Neural progenitor cell (in vitro differentiated cells): Measurements from ENCODE around the gene ATP10A. TPM values are rescaled to one million over a fixed set of nuclear protein-coding genes. Genes with fewer than 3 reads are reported as not detected.

ENCODE experiments used
- DNase-seq: peaks from one replicate; pipeline ENCODE4 v3.0.0-alpha.2; 2016; ENCODE audit warnings: low spot score
- H2AFZ ChIP-seq: fragments of 200-600 bp; sonication (generic); replicated peaks from 2 replicates; pipeline ENCODE4 v1.6.1; 2016; ENCODE audit warnings: antibody characterized with exemption
- H3F3A ChIP-seq: fragments of 200-600 bp; sonication (generic); 2 replicates; pipeline ENCODE4 v1.6.1; 2016; ENCODE audit warnings: antibody characterized with exemption, low read depth
- H3K27ac ChIP-seq: fragments of 200-600 bp; sonication (generic); 2 replicates; pipeline ENCODE4 v1.5.1; 2016; ENCODE audit warnings: mild to moderate bottlenecking
- H3K27me3 ChIP-seq: fragments of 200-600 bp; sonication (generic); 2 replicates; pipeline ENCODE4 v1.6.1; 2016; ENCODE audit warnings: mild to moderate bottlenecking, moderate library complexity
- H3K36me3 ChIP-seq: fragments of 200-600 bp; sonication (generic); 2 replicates; pipeline ENCODE4 v1.5.1; 2016
- H3K4me1 ChIP-seq: fragments of 200-600 bp; sonication (generic); 2 replicates; pipeline ENCODE4 v1.6.1; 2016; ENCODE audit warnings: mixed run types
- H3K4me2 ChIP-seq: fragments of 200-600 bp; sonication (generic); 2 replicates; pipeline ENCODE4 v1.6.1; 2016
- H3K4me3 ChIP-seq: fragments of 200-600 bp; sonication (generic); 2 replicates; pipeline ENCODE4 v1.5.1; 2016
- H3K79me2 ChIP-seq: fragments of 200-600 bp; sonication (generic); 2 replicates; pipeline ENCODE4 v1.6.1; 2016; ENCODE audit warnings: low read depth
- H3K9ac ChIP-seq: fragments of 200-600 bp; sonication (generic); 2 replicates; pipeline ENCODE4 v1.6.1; 2016
- H3K9me3 ChIP-seq: fragments of 200-600 bp; sonication (generic); 2 replicates; pipeline ENCODE4 v1.5.1; 2016; ENCODE audit warnings: low read depth
- H4K20me1 ChIP-seq: fragments of 200-600 bp; sonication (generic); 2 replicates; pipeline ENCODE4 v1.6.1; 2016; ENCODE audit warnings: low read depth
- H3K27ac Mint-ChIP-seq: 3 replicates; pipeline ENCODE4 v1.8.0; 2021; ENCODE audit warnings: mixed read lengths
- H3K27me3 Mint-ChIP-seq: 2 replicates; pipeline ENCODE4 v1.8.0; 2022; ENCODE audit warnings: low read depth, mild to moderate bottlenecking, inconsistent platforms, moderate library complexity, mixed read lengths; ENCODE audit not compliant: insufficient read depth
- H3K36me3 Mint-ChIP-seq: 3 replicates; pipeline ENCODE4 v1.8.0; 2021; ENCODE audit warnings: mixed read lengths
- H3K4me1 Mint-ChIP-seq: 3 replicates; pipeline ENCODE4 v1.8.0; 2021; ENCODE audit warnings: mixed read lengths
- H3K4me3 Mint-ChIP-seq: 3 replicates; pipeline ENCODE4 v1.8.0; 2021; ENCODE audit warnings: mild to moderate bottlenecking, moderate library complexity, mixed read lengths
- H3K9me3 Mint-ChIP-seq: 3 replicates; pipeline ENCODE4 v1.8.0; 2020; ENCODE audit warnings: mixed read lengths
- CTCF ChIP-seq: fragments of 200-600 bp; sonication (generic); IDR thresholded peaks from 2 replicates; pipeline ENCODE4 v1.5.1; 2017; ENCODE audit warnings: antibody characterized with exemption, mild to moderate bottlenecking
- EZH2 ChIP-seq: fragments of 200-600 bp; sonication (generic); IDR thresholded peaks from 2 replicates; pipeline ENCODE4 v1.6.1; 2017; ENCODE audit warnings: antibody characterized with exemption, mild to moderate bottlenecking, moderate library complexity
- EZH2phosphoT487 ChIP-seq: fragments of 200-600 bp; sonication (generic); IDR thresholded peaks from 2 replicates; pipeline ENCODE4 v1.6.1; 2017; ENCODE audit warnings: antibody characterized with exemption
- total RNA-seq: library from RNA; depleted of rRNA; stranded (reverse); fragments of >200 nt; gene quantifications from 2 replicates; pipeline ENCODE4 v1.2.3, GENCODE V29; 2015; ENCODE audit warnings: low replicate concordance

ATP10A gene
- total RNA-seq, 1 donor from 2014 or later, result 0.32 TPM

GRCh38 chr15:25849157-25849921 is 13.8 kb downstream of the ATP10A start:
- peak overlapping the region; percentile 30 for H3K27ac Mint-ChIP-seq
- no peaks in the 10 kb centered on the region for H3K79me2 ChIP-seq
- no peaks in the 10 kb centered on the region for H3K36me3 Mint-ChIP-seq
- no peaks in the 10 kb centered on the region for H3K9me3 ChIP-seq
- no peak overlapping the region for H3K9ac ChIP-seq
- peak; percentile 28 for DNase-seq
- no peak overlapping the region for H3K27ac ChIP-seq
- H3K27me3 ChIP-seq, result no peaks in the 10 kb centered on the region
- H3K4me1 ChIP-seq, result peaks cover 24% of the 10 kb centered on the region
- no peaks in the 10 kb centered on the region for H4K20me1 ChIP-seq
- TF ChIP-seq EZH2phosphoT487 (no peak), EZH2 (no peak), CTCF (no peak)
- H2AFZ ChIP-seq, result no peak overlapping the region
- H3K36me3 ChIP-seq, result no peaks in the 10 kb centered on the region
- peak overlapping the region; percentile 77 for H3K4me2 ChIP-seq
- peak overlapping the region; percentile 81 for H3K4me3 Mint-ChIP-seq
- H3K4me1 Mint-ChIP-seq, result peaks cover 48% of the 10 kb centered on the region
- H3K9me3 Mint-ChIP-seq, result no peaks in the 10 kb centered on the region
- no peaks in the 10 kb centered on the region for H3K27me3 Mint-ChIP-seq
- H3F3A ChIP-seq, result peaks cover 16% of the 10 kb centered on the region
- H3K4me3 ChIP-seq, result no peak overlapping the region

- H3K36me3 ChIP-seq, result no peaks in the 10 kb centered on the region
- peaks cover 16% of the 10 kb centered on the region for H3F3A ChIP-seq
- H3K4me3 ChIP-seq, result no peak overlapping the region
- no peaks in the 10 kb centered on the region for H4K20me1 ChIP-seq
- no peak for DNase-seq
- no peaks in the 10 kb centered on the region for H3K27me3 ChIP-seq
- no peaks in the 10 kb centered on the region for H3K79me2 ChIP-seq
- peak overlapping the region; percentile 77 for H3K4me2 ChIP-seq
- Mint-ChIP-seq H3K9me3 (no peaks in the 10 kb centered on the region), H3K27me3 (no peaks in the 10 kb centered on the region), H3K4me3 (no peak overlapping the region), H3K27ac (peak overlapping the region; percentile 30), H3K36me3 (no peaks in the 10 kb centered on the region), H3K4me1 (peaks cover 48% of the 10 kb centered on the region)
- no peaks in the 10 kb centered on the region for H3K9me3 ChIP-seq
- TF ChIP-seq EZH2phosphoT487 (no peak), CTCF (no peak), EZH2 (no peak)
- H2AFZ ChIP-seq, result no peak overlapping the region
- no peak overlapping the region for H3K9ac ChIP-seq
- no peak overlapping the region for H3K27ac ChIP-seq
- peaks cover 24% of the 10 kb centered on the region for H3K4me1 ChIP-seq
These were observed 14.4 kb downstream of the ATP10A start for GRCh38 chr15:25848784-25849156.

- H3K36me3 ChIP-seq, result no peaks in the 10 kb centered on the region
- H3K4me3 ChIP-seq, result no peak overlapping the region
- no peak overlapping the region for H3K9ac ChIP-seq
- no peak overlapping the region for H3K4me2 ChIP-seq
- H3K27me3 ChIP-seq, result no peaks in the 10 kb centered on the region
- no peaks in the 10 kb centered on the region for H3K9me3 ChIP-seq
- H2AFZ ChIP-seq, result no peak overlapping the region
- Mint-ChIP-seq H3K27ac (no peak overlapping the region), H3K36me3 (no peaks in the 10 kb centered on the region), H3K9me3 (no peaks in the 10 kb centered on the region), H3K27me3 (no peaks in the 10 kb centered on the region), H3K4me1 (peaks cover 48% of the 10 kb centered on the region), H3K4me3 (no peak overlapping the region)
- H4K20me1 ChIP-seq, result no peaks in the 10 kb centered on the region
- no peak overlapping the region for H3K27ac ChIP-seq
- peaks cover 16% of the 10 kb centered on the region for H3F3A ChIP-seq
- TF ChIP-seq EZH2phosphoT487 (no peak), EZH2 (no peak), CTCF (no peak)
- H3K4me1 ChIP-seq, result peaks cover 24% of the 10 kb centered on the region
- H3K79me2 ChIP-seq, result no peaks in the 10 kb centered on the region
- DNase-seq, result no peak
These were observed 14.8 kb downstream of the ATP10A start for GRCh38 chr15:25848325-25848724.
